WI38 (cell line): Measurements from ENCODE around the gene PHACTR4.

Experiments
- H3K4me3 ChIP-seq: 2 replicates; pipeline ENCODE4 v1.5.1; 2011; ENCODE audit warnings: low read depth, mild to moderate bottlenecking, control low read depth, low read length
- CTCF ChIP-seq: IDR thresholded peaks from 2 replicates; pipeline ENCODE4 v1.5.1; 2012; ENCODE audit warnings: low read depth, mild to moderate bottlenecking, control low read depth, low read length

Gene PHACTR4

GRCh38 chr1:28417441-28417922, 47.9 kb downstream of the PHACTR4 start:
- H3K4me3 ChIP-seq = no peak overlapping the region
- TF ChIP-seq CTCF = no peak

DNA sequence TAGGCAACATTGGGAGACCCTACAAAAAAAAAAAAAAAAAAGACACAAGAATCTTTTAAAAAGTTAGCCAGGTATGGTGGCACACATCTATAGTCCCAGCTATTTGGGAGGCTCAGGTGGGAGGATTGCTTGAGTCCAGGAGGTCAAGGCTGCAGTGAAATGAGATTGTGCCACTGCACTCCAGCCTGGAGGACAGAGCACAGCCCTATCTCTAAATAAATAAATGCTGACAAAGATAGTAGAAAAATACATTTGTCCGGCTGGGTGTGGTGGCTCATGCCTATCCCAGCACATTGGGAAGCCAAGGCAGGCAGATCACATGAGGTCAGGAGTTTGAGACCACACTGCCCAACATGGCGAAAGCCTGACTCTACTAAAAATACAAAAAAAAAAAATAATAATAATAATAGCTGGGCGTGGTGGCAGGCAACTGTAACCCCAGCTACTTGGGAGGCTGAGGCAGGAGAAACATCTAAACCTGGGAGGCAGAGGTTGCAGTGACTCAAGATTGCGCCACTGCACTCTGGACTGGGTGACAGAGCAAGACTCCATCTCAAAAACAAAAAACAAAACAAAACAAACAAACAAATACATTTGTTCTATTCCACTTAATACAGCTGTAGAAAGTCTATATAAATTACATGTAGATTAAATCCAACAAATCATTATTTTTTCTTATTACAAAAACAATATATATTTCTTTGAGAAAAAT, 48.5 kb downstream of the PHACTR4 start:
- no peak overlapping the region for H3K4me3 ChIP-seq
- no peak for TF ChIP-seq CTCF

GRCh38 chr1:28421744-28422143, 52.2 kb downstream of the PHACTR4 start:
- no peak overlapping the region for H3K4me3 ChIP-seq
- TF ChIP-seq CTCF = no peak

DNA sequence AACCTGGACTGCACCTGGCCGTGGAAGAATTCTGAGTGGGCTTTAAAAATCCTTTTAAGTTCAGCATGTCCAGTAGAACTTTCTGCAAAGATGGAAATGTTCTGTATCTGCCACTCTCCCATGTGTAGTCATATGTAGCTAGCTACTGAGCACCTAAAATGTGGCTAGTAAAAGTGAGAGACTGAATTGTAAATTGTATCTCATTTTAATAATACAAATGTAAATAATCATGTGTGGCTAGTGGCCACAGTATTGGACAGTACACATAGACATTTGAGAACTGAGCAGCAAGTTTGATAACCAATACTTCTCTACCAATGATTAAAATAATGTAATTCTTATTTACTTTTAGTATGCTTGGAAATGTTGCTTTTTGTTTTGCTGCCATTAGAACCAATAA, 57.3 kb downstream of the PHACTR4 start:
- TF ChIP-seq CTCF = no peak
- no peak overlapping the region for H3K4me3 ChIP-seq

- H3K4me3 ChIP-seq = no peak overlapping the region
- TF ChIP-seq CTCF = no peak
Measured at GRCh38 chr1:28428012-28428411, 58.5 kb downstream of the PHACTR4 start.

DNA sequence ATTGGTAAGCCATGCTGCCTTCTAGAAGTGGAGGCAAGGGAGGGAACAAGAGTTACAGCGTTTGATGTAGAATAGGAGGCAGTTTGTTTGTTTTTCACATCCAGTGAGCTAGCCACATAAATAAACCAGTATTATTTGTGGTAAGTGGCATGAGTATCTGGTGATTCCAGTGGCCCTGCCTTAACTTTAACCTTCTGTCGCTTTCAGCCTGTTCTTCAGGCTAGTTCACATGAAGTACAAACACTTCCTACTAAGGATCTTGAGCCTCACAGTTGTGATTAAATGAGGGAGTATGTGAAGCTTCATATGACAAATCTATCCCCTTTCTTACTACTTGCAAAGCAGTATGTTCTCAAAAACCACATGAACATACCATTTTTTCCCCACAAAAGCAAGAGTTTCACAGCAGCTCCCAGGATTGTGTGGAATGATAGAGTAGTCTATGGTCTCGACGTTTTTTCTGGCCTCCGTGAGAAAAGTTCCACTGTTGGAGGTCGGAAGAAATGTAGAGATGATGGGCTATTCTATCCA, 59.5 kb downstream of the PHACTR4 start:
- no peak for TF ChIP-seq CTCF
- no peak overlapping the region for H3K4me3 ChIP-seq

DNA sequence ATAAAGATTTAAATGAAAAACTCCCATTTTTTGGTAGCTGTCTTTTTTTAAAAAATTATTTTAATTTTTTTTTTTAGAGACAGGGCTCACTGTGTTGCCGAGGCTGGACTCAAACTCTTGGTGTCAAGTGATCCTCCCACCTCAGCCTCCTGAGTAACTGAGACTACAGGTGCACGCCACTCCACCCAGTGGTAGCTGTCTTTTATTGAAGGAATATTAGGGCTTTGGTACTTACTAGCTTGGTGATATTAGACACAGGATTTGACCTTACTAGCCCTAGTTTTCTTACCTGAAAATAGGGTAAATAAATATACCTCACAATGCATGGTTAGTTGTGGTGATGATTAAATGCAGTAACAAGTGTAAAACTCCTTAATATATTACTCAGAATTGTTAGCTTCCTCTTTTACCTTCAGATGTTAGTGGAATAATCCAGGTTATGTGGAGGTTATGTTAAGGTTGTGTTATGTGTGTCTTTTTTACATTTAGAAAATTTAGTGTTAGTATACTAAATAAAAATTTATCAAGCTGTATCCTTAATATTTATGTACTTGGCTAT, 66.8 kb downstream of the PHACTR4 start:
- no peak overlapping the region for H3K4me3 ChIP-seq
- no peak for TF ChIP-seq CTCF
